ENCODE measurements around the gene PRUNE2.

PRUNE2 gene

DNA sequence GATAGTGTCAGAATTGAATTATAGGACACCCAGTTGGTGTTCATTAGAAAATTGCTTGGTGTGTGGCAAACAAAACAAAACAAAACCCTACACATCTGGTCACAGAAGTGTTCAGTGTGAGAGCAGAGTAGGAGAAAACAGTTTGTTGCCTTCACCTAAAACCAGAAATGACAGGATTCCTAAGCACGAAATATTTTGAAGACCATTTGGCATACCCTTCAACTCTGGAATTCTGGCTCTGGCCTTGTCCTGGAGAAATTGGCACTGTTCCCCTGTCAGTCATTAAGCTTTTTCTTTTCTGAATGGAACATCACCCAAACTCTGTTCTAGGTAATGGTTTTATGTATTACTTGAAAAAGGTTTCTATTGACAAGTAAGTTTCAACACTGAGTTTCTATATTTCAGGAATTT is 251.9 kb downstream of the PRUNE2 start:
- DNase-seq, result no peak

- DNase-seq, result no peak
These were observed 253.0 kb downstream of the PRUNE2 start for GRCh38 chr9:76652894-76653293.

DNA sequence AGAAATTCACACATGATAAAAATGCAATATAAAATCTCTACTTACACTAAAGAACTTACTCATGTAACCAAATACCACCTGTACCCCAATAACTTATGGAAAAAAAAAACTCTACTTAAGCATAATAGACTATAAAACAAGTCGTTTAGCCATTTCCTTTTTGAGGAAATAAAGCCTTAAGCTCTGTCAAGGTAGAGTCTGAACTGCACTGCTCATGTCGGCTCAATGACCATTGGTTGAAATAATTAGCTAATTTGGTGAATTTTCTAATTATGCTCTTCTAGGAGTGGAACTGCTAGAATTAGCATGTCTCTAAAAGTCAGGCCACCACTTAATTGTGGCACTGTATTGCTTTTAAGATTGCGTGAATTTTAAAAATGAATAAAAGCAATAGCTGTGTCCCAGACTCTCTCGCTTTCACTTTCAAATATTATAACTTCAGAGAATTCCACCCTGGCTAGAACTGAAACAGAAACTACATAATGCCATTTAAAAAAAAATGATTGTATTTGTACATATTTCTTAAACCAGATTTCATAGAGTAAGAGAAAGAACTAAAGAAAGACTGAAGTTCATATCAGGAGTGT is 254.7 kb downstream of the PRUNE2 start:
- no peak for DNase-seq

DNA sequence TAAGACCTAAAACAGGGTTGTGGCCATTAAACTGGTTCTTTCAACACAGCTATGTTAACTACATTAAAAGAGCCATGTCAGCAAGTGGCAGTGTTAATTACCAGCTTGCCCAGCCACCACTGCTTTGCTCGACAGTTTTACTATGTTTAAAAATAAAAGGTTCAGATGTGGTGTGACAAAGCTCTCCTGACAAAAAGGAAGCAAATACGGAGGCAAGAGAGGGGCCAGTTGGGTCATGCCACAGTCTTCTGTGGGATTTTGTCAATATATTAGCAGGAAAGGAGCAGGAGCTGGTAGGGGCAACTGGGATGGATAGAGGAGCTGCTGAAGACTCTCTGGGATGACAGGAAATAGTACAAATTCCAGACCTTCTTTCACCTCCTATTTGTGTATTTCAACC is 255.2 kb downstream of the PRUNE2 start:
- no peak for DNase-seq

GRCh38 chr9:76649894-76650293 is 256.0 kb downstream of the PRUNE2 start:
- no peak for DNase-seq

DNA sequence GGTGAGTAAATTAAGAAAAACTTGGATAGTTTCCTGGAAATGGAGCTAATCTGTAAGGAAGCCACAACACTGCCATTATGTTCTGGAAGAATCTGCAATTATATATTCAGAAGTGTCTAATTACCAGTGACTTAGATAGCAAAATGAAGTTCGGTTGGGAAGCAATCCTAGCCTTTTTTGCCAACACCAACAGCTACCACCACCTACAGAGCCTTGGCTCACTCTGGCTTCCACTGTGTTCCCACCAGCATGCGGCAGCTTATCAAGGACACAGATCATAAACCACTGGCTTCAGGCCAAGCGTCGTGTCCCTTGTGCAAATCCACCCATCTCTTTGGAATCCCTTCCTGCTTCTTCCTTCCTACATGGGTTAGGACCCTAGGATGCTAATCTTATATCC is 259.7 kb downstream of the PRUNE2 start:
- peak in 1 of 2 experiments; percentile 17 for DNase-seq

- no peak for DNase-seq
These were observed 261.2 kb downstream of the PRUNE2 start for GRCh38 chr9:76644647-76645250.

- DNase-seq, result no peak
These were observed 261.7 kb downstream of the PRUNE2 start for GRCh38 chr9:76644171-76644570.

- no peak for DNase-seq
These were observed 262.4 kb downstream of the PRUNE2 start for GRCh38 chr9:76643399-76644117.

DNA sequence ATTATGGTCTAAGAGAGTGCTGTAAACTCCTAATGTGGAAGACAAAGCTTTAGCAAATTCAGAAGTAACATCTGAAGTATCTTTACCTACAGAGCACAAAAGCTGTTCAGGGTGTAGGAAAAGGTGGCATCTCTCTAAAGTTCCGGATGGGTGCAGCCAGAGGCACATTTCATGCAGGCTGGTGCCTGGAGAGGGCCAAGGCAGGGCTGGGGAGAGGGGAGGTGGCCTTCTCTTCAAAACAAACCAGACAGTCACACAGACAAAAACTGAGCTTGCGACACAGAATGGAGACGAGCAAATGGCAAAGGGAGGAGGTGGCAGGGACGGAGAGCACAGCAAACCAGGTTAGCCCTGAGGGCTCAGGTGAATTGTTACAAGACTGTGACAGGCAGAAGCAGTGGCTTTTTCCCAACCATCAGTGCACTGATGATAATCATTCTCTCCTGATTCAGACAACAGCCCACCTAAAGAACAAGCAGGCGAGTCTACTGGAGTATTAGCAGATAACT is 263.2 kb downstream of the PRUNE2 start:
- no peak for DNase-seq

- no peak for DNase-seq
These were observed 263.8 kb downstream of the PRUNE2 start for GRCh38 chr9:76642074-76642473.

DNA sequence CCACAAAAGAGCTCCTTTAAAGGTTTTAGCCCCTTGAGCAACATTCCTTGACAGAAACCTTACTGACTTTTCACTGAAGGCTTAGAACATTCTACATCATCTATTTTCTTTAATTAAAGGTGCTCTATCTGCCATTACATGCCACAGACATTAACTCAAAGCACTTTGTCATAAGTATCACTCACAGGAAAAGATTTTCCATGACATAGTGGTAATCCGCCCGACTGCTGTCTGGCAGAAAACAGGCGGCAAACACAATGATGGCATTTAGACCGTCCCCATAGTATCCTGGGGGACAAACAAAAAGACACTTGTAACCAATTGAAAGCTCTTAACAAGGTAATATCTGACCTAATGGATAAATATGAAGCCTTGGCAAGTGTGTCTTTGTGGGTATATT is 267.9 kb downstream of the PRUNE2 start:
- no peak for DNase-seq

DNA sequence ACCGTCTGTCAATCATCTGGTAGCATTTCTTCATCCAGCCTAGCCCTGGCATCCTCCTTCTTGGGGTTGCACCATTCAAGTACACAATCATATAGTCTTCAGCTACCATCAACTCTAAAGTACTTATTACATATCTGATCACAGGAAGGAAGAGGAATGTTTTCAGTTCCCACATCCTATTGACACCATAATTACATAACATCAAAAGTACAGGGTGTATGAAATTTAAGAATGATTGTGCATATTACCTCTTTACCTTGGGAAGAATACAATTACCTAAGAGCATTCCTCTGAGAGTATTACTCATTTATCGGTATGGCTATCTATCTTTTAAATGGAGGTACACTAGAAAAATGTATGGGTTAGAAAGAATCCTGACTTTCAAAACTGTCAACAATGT is 268.5 kb downstream of the PRUNE2 start:
- no peak for DNase-seq

GRCh38 chr9:76634356-76635054 is 271.4 kb downstream of the PRUNE2 start:
- no peak for DNase-seq

GRCh38 chr9:76630916-76631315 is 275.0 kb downstream of the PRUNE2 start:
- no peak for DNase-seq

- DNase-seq, result no peak
These were observed 276.5 kb downstream of the PRUNE2 start for GRCh38 chr9:76629205-76629990.

- no peak for DNase-seq
These were observed 277.8 kb downstream of the PRUNE2 start for GRCh38 chr9:76628155-76628554.

DNA sequence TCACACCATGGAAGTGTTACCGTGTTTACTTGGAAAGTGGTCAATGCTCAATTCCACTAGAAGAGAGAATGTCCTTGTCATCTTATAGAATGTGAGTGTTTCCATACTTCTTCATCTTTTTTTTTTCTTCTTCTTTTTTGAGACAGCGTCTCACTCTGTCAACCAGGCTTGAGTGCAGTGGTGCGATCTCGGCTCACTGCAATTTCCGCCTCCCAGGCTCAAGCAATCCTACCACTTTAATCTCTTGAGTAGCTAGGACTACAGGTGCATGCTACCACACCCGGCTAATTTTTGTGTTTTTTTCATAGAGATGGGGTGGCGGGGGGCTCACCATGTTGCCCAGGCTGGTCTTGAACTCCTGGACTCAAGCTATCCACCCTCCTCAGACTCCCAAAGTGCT is 278.9 kb downstream of the PRUNE2 start:
- DNase-seq, result no peak

DNA sequence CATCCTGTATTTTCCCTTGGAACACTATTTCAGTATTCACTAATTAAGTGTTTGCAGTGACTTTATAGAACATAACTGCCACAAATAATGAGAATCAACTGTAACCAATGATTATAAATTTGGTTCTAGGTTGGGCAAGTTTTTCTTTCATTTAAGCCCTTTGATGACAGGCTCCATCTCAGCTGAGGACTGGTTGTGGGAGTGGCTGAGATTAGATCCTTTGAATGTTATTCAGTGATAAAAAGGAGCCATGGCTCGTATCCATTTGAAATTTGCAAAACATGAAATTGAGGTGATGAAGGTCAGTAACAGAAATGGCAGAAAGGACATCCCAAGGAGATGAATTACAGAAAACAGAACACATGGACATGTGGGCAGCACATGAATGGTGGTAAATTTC is 279.8 kb downstream of the PRUNE2 start:
- no peak for DNase-seq

DNA sequence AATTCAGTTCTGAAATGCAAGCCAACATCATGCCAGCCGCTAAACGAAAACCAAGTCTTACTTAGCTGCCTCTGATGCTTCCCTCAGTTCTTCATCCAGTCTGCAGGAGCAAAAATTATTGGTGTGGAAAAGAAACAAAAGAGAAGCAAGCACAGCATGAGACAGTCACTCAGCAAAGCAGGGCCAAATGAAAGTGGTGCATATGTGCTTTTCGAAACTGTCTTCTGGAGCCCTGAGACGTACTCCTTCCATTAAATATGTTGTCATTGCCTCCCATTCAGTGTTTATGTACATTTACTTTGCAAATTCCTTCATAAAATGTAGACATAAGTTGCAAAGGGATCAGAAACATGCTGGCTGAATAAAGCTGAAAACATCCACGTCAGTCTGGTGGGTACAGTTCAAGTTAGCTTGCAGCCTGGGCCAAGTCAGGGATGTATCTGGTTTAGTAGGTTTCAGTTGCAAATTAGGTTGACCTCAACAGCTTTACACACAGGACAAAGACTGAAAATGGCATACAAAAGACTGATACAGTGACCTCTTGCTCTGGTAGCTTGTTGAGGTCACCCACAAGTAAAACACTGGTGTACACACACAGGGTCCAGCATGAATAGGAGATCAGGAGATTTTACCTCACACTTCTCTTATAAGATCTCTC is 281.4 kb downstream of the PRUNE2 start:
- no peak for DNase-seq

DNA sequence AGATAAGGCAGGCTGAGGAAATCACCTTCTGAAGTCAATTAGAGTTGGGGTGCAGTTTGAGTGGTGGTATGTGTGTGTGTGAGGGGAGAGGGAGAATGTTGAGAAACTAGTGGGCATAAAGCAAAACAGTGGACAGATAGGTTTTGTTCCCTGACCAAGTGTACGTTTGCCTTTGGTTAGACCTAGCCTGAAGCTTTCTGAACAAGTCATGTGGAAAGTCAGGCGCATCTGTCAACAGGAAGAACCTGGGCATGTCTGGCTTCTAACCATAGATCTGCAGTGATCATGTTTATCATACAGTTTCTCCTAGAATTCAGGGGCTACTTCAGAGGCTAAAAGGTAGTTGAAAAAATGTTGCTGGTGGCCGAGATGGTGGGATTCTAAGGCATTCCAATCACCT is 284.9 kb downstream of the PRUNE2 start:
- no peak for DNase-seq

- DNase-seq, result no peak
These were observed 285.3 kb downstream of the PRUNE2 start for GRCh38 chr9:76620581-76620980.
